NOMO-1 treated with DMSO at 0.1 percent for 48 hours (cell line): ENCODE data around the gene SLC24A3.
A peak's percentile ranks its signal among the peaks of the same experiment; 100 is the strongest.

ENCODE experiments used
- DNase-seq: peaks from one replicate; lab custom pipeline; 2025; ENCODE audit not compliant: unreplicated experiment; lab: John Stamatoyannopoulos, UW

Gene SLC24A3

DNA sequence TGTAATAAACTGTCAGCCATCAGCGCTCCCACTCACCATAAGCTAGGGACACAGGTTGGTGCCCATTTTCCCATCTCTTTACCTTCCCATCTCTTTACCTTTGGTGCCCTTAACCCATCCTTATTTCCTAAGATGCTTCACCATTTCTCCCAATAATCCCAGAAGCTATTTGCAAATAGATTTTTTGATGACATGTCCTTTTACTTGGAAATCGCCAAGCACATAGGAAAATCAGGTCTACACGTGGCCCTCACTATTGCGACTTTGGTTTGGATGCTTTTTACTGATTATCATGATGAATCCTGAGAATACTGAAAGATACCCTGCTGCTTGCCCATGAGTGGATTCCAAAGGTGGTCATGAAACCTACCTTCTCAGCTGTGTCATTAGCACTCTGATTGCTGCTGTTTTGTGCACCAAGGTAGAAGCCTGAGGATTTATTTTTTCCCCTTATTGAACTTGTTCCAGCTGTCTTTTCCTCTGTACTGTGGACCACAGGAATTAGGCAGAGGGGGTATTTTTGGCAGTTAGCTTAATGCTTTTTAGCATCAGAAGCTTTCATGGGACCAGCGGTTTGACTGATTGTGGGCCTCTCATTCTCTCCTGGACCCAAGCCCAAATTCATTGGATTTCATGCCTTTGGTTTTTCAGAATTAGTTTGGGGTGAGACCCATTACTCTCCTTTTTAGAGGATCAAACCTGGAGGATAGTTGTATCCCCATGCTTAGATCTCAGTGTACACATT lies 316.0 kb downstream of the SLC24A3 start:
- no peak for DNase-seq

- no peak for DNase-seq
Observed at GRCh38 chr20:19530006-19530405, 317.6 kb downstream of the SLC24A3 start.

- DNase-seq, result no peak
Observed at GRCh38 chr20:19531446-19531845, 319.0 kb downstream of the SLC24A3 start.

- no peak for DNase-seq
Observed at GRCh38 chr20:19538556-19538955, 326.1 kb downstream of the SLC24A3 start.

DNA sequence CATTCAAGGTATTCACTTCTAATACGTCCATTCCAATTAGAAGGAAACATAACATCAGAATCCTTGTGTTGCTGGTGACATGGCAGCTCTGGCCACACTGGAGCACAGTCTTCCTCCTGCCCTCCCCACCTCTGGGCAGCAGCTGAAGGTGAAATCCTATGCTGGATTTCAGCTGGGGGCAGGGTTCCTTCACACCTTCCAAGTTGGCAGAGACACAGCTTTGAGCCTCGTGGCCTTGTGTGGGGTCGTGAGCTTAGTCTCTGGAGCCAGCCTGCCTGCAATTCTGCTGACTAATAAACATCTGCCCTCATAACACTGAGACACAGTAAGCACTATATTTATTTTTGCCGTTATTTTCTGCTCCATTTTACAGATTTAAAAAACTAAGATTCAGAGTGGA lies 326.7 kb downstream of the SLC24A3 start:
- DNase-seq, result no peak

DNA sequence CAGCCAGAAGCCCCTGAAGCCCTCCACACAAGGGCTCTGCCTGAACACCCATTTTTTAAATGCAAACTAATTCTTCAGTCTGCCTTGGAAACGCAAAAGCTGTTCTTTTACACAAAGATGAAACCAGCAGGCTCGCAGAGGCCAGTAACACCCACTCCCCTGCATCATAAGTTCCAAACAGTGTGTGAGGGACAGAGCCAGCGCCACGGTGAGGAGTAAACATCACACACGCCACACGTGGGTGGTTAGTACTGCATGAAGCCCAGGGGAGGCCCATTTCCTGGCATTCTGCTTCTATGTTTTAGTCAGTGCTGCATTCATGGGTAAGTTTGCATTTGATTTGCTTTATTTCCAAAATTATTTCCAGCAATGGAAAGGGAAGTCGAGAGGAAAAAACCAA lies 327.9 kb downstream of the SLC24A3 start:
- DNase-seq, result no peak

DNA sequence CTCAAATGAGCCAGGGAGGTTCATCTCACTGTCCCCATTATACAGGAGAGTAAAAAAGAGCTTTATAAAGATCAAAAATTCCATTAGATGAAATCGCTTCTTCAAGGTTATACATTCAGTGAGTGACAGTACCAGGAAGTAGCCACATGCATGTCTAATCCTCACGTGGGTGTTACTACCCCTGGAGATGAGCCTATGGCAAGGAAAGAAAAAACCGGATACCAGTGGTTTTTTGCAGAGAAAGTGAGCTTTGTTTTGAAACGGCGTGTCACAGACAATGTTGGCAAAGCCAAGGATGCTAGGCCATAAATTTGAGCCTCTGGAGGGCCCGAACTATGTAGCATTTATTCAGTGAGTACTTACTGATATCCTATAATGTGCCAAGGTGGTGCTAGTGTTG lies 330.7 kb downstream of the SLC24A3 start:
- DNase-seq, result no peak

DNA sequence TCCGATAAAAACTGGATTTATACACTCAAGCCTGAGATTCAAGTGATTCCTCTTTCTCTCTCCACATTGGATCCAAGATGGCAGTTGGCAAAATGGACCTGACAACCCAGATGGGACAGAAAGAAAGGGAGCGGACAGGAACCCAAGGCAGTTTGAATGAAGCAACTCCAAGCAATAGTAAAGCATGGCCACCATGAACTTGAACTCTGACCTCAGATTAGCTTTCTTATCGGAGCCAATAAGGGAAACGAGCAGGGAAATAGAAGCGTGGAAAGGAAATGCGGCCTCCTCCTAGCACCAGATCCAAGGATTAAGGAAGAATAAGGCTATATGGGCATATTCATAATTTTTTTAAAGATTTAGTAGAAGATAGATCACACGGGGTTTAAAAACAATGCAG lies 332.2 kb downstream of the SLC24A3 start:
- no peak for DNase-seq

- no peak for DNase-seq
Observed at GRCh38 chr20:19546648-19547047, 334.2 kb downstream of the SLC24A3 start.

DNA sequence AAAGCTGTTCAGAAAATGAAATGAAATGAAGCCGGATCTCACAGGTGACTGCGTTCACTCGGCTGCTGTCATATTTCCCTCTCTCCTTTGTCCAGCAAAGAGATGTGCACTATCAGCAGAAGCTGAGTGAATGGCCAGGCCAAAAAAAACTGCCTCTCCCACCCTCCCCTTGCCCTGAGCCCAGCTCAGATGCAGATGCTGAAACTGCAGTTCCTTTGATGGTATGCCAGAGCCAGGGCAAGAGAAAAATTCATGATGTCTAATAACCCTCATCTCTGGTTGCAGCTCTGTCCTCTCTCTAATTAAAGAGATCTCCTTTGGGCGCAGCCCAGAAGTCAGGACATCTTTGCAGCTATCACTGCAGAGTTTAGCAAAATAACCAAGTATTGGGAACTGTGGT lies 335.1 kb downstream of the SLC24A3 start:
- no peak for DNase-seq

GRCh38 chr20:19549896-19550295 lies 337.5 kb downstream of the SLC24A3 start:
- DNase-seq, result no peak

DNA sequence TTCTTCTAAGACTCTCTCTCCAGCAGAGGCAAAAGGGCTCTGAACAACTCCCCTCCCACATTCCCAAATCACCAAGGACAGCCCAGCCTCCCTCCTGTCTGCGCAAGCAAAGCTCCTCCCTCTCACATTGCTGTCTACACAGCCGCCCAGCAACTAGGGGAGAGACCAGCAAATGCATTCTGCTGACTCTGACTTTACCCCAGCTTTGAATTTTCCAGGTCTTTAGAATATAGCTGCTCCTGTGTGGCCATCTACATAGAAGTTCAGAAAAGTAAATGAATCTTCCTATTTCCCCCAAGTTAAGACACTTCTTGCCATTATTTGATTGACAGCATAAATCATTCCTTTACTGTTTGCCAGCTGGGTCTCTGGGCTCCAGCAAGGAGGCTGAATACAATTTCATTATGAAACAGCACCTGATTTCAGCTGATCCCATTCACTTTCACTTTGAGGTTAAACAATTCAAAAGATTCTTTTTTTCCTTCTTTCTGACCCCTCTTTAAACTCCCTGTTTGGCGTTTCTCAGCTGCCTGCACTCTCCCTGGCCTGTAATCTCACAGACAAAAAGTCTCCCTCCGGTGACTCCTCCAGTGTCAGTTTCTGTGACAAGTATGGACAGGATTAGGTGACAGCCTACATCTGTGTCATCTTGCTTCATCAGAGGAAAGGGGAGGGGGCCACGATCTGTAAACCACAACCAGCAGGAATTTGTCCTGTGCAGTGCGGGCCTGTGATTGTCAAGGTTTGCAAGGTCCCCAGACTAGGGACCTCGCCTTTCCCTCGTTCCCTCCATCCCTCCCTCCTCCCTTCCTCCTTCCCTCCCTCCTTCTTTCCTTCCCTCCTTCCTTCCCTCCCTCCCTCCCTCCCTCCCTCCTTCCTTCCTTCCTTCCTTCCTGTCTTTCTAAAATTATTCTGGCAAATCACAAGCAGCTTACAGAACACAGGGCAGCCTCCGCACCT lies 340.1 kb downstream of the SLC24A3 start:
- peak; percentile 2 for DNase-seq

- DNase-seq, result peak; percentile 53
Observed at GRCh38 chr20:19554666-19555065, 342.2 kb downstream of the SLC24A3 start.

DNA sequence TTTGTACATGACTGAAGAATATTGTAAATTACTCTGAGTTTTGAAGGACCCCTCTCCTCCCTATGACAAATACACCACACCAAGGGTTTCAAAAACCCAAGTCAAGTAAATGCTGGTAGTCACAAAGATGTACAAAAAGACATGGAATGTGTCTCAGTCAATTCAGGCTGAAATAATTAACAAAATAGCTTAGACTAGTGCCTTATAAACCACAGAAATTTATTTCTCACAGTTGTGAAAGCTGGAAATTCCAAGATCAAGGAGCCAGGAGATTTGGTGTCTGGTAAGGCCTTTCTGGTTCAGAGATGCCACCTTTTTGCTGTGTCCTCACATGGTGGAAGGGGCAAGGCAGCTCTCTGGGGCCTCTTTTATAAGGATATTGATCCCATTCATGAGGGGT lies 343.3 kb downstream of the SLC24A3 start:
- DNase-seq, result no peak

- DNase-seq, result peak; percentile 25
Observed at GRCh38 chr20:19557291-19557690, 344.8 kb downstream of the SLC24A3 start.

DNA sequence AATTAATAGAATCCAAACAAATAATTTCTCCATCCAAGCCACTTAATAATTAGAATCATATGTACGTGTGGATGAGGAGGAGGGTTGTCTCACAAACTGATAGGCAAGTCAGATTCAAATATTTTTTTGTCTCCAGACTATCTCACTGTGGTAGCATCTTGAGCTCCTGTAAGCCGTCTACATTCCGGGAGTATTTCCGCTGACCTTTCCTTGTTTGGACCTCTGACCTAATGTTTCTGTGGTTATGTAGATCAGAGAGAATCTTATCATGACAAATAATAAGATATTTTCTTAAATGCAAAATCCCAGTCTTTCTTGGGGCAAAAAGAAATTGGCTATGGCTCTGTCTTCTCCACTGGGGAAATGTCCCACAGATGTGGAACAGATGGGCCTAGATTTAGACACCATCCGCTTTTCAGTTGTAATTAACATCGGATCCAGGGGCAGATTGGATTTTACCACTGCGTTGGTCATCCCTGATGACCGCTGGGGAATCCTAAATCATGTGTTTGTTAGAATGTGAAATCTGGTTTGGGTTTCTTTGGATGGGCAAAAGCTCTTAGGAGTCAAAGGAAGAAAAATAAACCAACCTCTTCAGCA lies 348.5 kb downstream of the SLC24A3 start:
- no peak for DNase-seq

- DNase-seq, result no peak
Observed at GRCh38 chr20:19562426-19562825, 350.0 kb downstream of the SLC24A3 start.

DNA sequence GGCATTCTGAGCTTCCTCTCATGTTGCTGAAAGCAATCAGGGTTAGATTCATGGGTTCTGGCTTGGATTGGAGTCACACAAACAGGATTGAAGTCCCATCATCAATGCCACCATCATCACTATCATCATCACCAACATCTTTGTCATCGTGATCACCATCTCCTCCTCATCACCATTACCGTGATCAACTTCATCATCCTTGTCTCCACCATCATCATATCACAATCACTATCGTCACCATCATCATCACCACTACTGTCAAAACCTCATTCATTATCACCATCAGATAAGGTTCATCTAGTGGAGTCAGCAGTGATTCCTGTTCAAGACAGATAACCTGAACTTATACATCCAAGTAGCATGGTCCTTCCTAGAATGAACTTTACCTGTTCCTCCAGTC lies 351.8 kb downstream of the SLC24A3 start:
- DNase-seq, result no peak

GRCh38 chr20:19565736-19566135 lies 353.3 kb downstream of the SLC24A3 start:
- DNase-seq, result no peak

- DNase-seq, result no peak
Observed at GRCh38 chr20:19566226-19566945, 353.9 kb downstream of the SLC24A3 start.

GRCh38 chr20:19568128-19568527 lies 355.7 kb downstream of the SLC24A3 start:
- DNase-seq, result no peak
